IMR-90 (cell line): Measurements from ENCODE around the gene CSHL1. TPM values are rescaled to one million over a fixed set of nuclear protein-coding genes. Genes with fewer than 3 reads are reported as not detected.

ENCODE experiments used
- ATAC-seq: fragments of 200-7000 bp; cut with Tn5 transposase; 2 replicates; pipeline ENCODE4 v1.9.1; 2020; ENCODE audit warnings: low read depth, mild to moderate bottlenecking, moderate library complexity
- BruUV-seq: library from RNA; stranded (reverse); fragments of 400-500 nt; replicated peaks from 2 replicates; lab custom pipeline; 2021; lab: Mats Ljungman, UMichigan
- CTCF ChIA-PET: fragments of 300-600 bp; formaldehyde crosslinking; extraction: SDS; loops from one replicate; lab custom pipeline; 2021; ENCODE audit warnings: antibody characterized with exemption; lab: Yijun Ruan, JAX
- POLR2A ChIA-PET: fragments of 300-600 bp; sonication (Branson Sonifier 250); formaldehyde crosslinking; loops from one replicate; lab custom pipeline; 2022; ENCODE audit warnings: antibody characterized with exemption; ENCODE audit not compliant: unreplicated experiment; lab: Charles Lee
- DNase-seq: peaks from one replicate; pipeline ENCODE4 v3.0.0; 2013
- H2AFZ ChIP-seq: replicated peaks from 2 replicates; pipeline ENCODE3; 2013; ENCODE audit warnings: low read length, mild to moderate bottlenecking; ENCODE audit not compliant: poor library complexity
- H2AK5ac ChIP-seq: 2 replicates; pipeline ENCODE4 v1.6.1; 2013; ENCODE audit warnings: low read depth, low read length, inconsistent platforms
- H2AK9ac ChIP-seq: replicated peaks from 2 replicates; pipeline ENCODE3; 2013; ENCODE audit warnings: mild to moderate bottlenecking, low read depth, low read length, moderate library complexity; ENCODE audit not compliant: poor library complexity
- H2BK120ac ChIP-seq: 2 replicates; pipeline ENCODE4 v1.6.1; 2013; ENCODE audit warnings: low read depth, low read length, inconsistent platforms
- H2BK15ac ChIP-seq: 3 replicates; pipeline ENCODE4 v1.6.1; 2013; ENCODE audit warnings: low read depth, low read length, inconsistent platforms
- H2BK20ac ChIP-seq: 2 replicates; pipeline ENCODE4 v1.6.1; 2013; ENCODE audit warnings: low read depth, mild to moderate bottlenecking, inconsistent platforms, low read length, moderate library complexity
- H2BK5ac ChIP-seq: 2 replicates; pipeline ENCODE4 v1.6.1; 2013; ENCODE audit warnings: mild to moderate bottlenecking, low read depth, low read length, inconsistent platforms; ENCODE audit not compliant: poor library complexity, severe bottlenecking
- H3K14ac ChIP-seq: replicated peaks from 2 replicates; pipeline ENCODE4 v1.6.1; 2013; ENCODE audit warnings: low read depth, low read length, inconsistent platforms
- H3K18ac ChIP-seq: 2 replicates; pipeline ENCODE4 v1.6.1; 2013; ENCODE audit warnings: low read depth, low read length, control low read depth
- H3K23ac ChIP-seq: 2 replicates; pipeline ENCODE4 v1.6.1; 2013; ENCODE audit warnings: low read depth, low read length, inconsistent platforms
- H3K27ac ChIP-seq: 2 replicates; pipeline ENCODE4 v1.5.1; 2013; ENCODE audit warnings: mild to moderate bottlenecking, control low read depth, low read length; ENCODE audit not compliant: insufficient read depth
- H3K27me3 ChIP-seq: 2 replicates; pipeline ENCODE4 v1.6.1; 2013; ENCODE audit warnings: low read length; ENCODE audit not compliant: control insufficient read depth, insufficient read depth
- H3K36me3 ChIP-seq: 2 replicates; pipeline ENCODE4 v1.6.1; 2013; ENCODE audit warnings: low read length, mixed read lengths; ENCODE audit not compliant: control insufficient read depth, insufficient read depth
- H3K4ac ChIP-seq: 2 replicates; pipeline ENCODE4 v1.6.1; 2013; ENCODE audit warnings: low read depth, low read length, inconsistent platforms
- H3K4me1 ChIP-seq: 2 replicates; pipeline ENCODE4 v1.6.1; 2013; ENCODE audit warnings: low read length, mixed read lengths; ENCODE audit not compliant: control insufficient read depth, insufficient read depth
- H3K4me2 ChIP-seq: 2 replicates; pipeline ENCODE4 v1.6.1; 2013; ENCODE audit warnings: low read depth, mild to moderate bottlenecking, control low read depth, low read length, moderate library complexity
- H3K4me3 ChIP-seq: 2 replicates; pipeline ENCODE4 v1.5.1; 2013; ENCODE audit warnings: low read depth, mild to moderate bottlenecking, control low read depth, low read length, moderate library complexity; ENCODE audit not compliant: insufficient read depth
- H3K56ac ChIP-seq: 2 replicates; pipeline ENCODE4 v1.6.1; 2013; ENCODE audit warnings: low read length, inconsistent platforms; ENCODE audit not compliant: insufficient read depth; ENCODE audit errors: extremely low read depth
- H3K79me1 ChIP-seq, 2 experiments: 2 replicates each; pipeline ENCODE4 v1.6.1; 2013; ENCODE audit warnings: low read length in 2 of 2, inconsistent platforms in 1 of 2, low read depth in 1 of 2
- H3K9ac ChIP-seq: 2 replicates; pipeline ENCODE4 v1.6.1; 2013; ENCODE audit warnings: low read depth, low read length, control low read depth
- H3K9me1 ChIP-seq: 2 replicates; pipeline ENCODE4 v1.6.1; 2013; ENCODE audit warnings: low read length, inconsistent platforms; ENCODE audit not compliant: insufficient read depth
- H3K9me3 ChIP-seq: 2 replicates; pipeline ENCODE4 v1.6.1; 2013; ENCODE audit warnings: low read length; ENCODE audit not compliant: control insufficient read depth, insufficient read depth
- H4K20me1 ChIP-seq: 2 replicates; pipeline ENCODE4 v1.6.1; 2013; ENCODE audit warnings: low read length, inconsistent platforms; ENCODE audit not compliant: insufficient read depth
- H4K5ac ChIP-seq: 2 replicates; pipeline ENCODE4 v1.6.1; 2013; ENCODE audit warnings: mild to moderate bottlenecking, low read depth, low read length, control low read depth
- H4K8ac ChIP-seq, 2 experiments: 2 replicates each; pipeline ENCODE4 v1.6.1; 2013; ENCODE audit warnings: low read depth in 2 of 2, low read length in 2 of 2, control low read depth in 1 of 2, inconsistent platforms in 1 of 2
- H4K91ac ChIP-seq: 2 replicates; pipeline ENCODE4 v1.6.1; 2013; ENCODE audit warnings: low read depth, low read length, inconsistent platforms; ENCODE audit not compliant: insufficient read depth
- CEBPB ChIP-seq: IDR thresholded peaks from 2 replicates; pipeline ENCODE4 v1.6.1; 2012; ENCODE audit warnings: low read depth, low read length, improper control_type of control experiment
- MXI1 ChIP-seq: IDR thresholded peaks from 2 replicates; pipeline ENCODE4 v1.6.1; 2012; ENCODE audit warnings: low read depth, mild to moderate bottlenecking, low read length, moderate library complexity, borderline replicate concordance
- RAD21 ChIP-seq: IDR thresholded peaks from 2 replicates; pipeline ENCODE4 v1.6.1; 2012; ENCODE audit warnings: low read length, improper control_type of control experiment
- RCOR1 ChIP-seq: IDR thresholded peaks from 2 replicates; pipeline ENCODE4 v1.6.1; 2012; ENCODE audit warnings: mild to moderate bottlenecking, low read length, improper control_type of control experiment; ENCODE audit not compliant: insufficient replicate concordance
- RFX5 ChIP-seq: IDR thresholded peaks from 2 replicates; pipeline ENCODE4 v1.8.0; 2012; ENCODE audit warnings: low read depth, mild to moderate bottlenecking, low read length, moderate library complexity
- SMC3 ChIP-seq: fragments of 150-350 bp; IDR thresholded peaks from 2 replicates; pipeline ENCODE4 v1.6.1; 2016; ENCODE audit warnings: low read depth, mild to moderate bottlenecking, antibody characterized with exemption, low read length, moderate library complexity
- WGBS, 2 experiments: methylation state at CpG; one replicate each; pipeline versions ENCODE4 v1.1.5 to v1.1.7; 2013; ENCODE audit warnings: missing lambda C conversion rate in 2 of 2; ENCODE audit not compliant: insufficient read length in 1 of 2; ENCODE audit errors: extremely low coverage in 2 of 2; 5-methylcytosine and 5-hydroxymethylcytosine counted together
- dilution Hi-C: fragments of 300-500 bp; cut with HindIII; formaldehyde crosslinking; loops from one replicate; pipeline ENCODE4 v1.14.3; 2018; ENCODE audit warnings: low sequenced_read_pairs; ENCODE audit not compliant: unreplicated experiment
- in situ Hi-C: fragments of 300-500 bp; cut with MboI; formaldehyde crosslinking; loops from 3 replicates; pipeline ENCODE4 v1.14.3; 2019; ENCODE audit warnings: low sequenced_read_pairs, inconsistent platforms, mixed read lengths
- intact Hi-C: fragments of 100-400 bp; cut with micrococcal nuclease; formaldehyde crosslinking; loops from 2 replicates; pipeline ENCODE4 v1.10.0; 2022
- polyA plus RNA-seq, 3 experiments: library from polyadenylated mRNA; depleted of rRNA; stranded (reverse); fragments of >200 nt; gene quantifications; 2 replicates each; pipeline ENCODE4 v1.2.3, GENCODE V29; 2012; ENCODE audit warnings: low replicate concordance in 1 of 3
- total RNA-seq: library from RNA; depleted of rRNA; stranded (reverse); fragments of >200 nt; gene quantifications from 2 replicates; pipeline ENCODE4 v1.2.3, GENCODE V29; 2012
- TF ChIP-seq, protein P1 (sequence below): fragments of 150-350 bp; IDR thresholded peaks from 2 replicates; pipeline ENCODE4 v1.6.1; 2016; ENCODE audit warnings: low read depth, mild to moderate bottlenecking, low read length, moderate library complexity, borderline replicate concordance
- TF ChIP-seq, protein P2 (sequence below): fragments of 150-350 bp; IDR thresholded peaks from 2 replicates; pipeline ENCODE4 v1.6.1; 2017; ENCODE audit warnings: mild to moderate bottlenecking, antibody characterized with exemption, low read length, low read depth

CSHL1 gene
- total and polyA plus RNA-seq, 2 of the 4 experiments (the other 2 are of a cell fraction), result not detected

DNA sequence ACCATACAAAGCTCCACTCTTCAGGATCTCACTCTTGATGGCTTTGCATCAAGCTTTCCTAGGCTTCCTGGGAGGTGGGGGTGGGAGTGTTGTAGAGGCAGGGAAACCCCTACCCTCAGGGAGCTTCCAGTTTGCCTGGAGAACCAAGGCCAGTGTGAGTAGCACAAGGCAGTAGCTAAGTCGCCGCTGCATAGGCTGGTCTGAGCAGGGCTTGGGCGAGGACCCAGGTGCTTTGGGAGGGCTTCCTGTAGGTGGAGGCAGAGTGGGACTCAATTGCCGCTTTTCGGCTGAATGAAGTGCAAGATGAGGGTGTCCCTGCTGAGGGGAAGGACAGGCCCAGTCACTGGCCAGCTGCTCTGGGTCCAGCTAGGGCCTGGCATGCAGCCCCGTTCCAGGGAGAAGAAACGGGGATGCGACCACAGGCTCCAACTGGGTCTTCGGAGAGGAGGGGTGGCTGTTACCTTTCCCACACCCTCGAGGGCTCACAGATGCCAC lies 17.2 kb upstream of the CSHL1 start:
- Histone ChIP-seq H2AK9ac (no peak overlapping the region), H3K79me1 (no peaks in the 10 kb centered on the region), H3K23ac (no peak overlapping the region), H2AFZ (no peak overlapping the region), H3K4me2 (no peak overlapping the region), H2BK120ac (no peak overlapping the region), H3K27ac (no peak overlapping the region), H2BK15ac (no peak overlapping the region), H4K8ac (no peak overlapping the region), H4K5ac (no peak overlapping the region), H3K4me1 (no peaks in the 10 kb centered on the region), H3K27me3 (peaks cover 19% of the 10 kb centered on the region), H3K18ac (no peak overlapping the region), H2BK20ac (no peak overlapping the region), H3K4me3 (no peak overlapping the region), H4K91ac (no peak overlapping the region), H4K20me1 (no peaks in the 10 kb centered on the region), H3K4ac (no peak overlapping the region), H2AK5ac (no peak overlapping the region), H3K36me3 (no peaks in the 10 kb centered on the region), H3K9me1 (no peaks in the 10 kb centered on the region), H3K9me3 (no peaks in the 10 kb centered on the region), H2BK5ac (no peak overlapping the region), H3K14ac (no peak overlapping the region), H3K56ac (no peak overlapping the region), H3K9ac (no peak overlapping the region)
- in situ Hi-C loops (no loop called here), dilution Hi-C loops (no loop called here), intact Hi-C loops (no loop called here)
- CTCF ChIA-PET, result interaction anchor here (0.6 to 1.4 kb wide), 2 partner anchors 9 to 98 kb away, joined by 4 read pairs; no protein-coding TSS in a partner anchor
- no peak for ATAC-seq
- no TSS peak for BruUV-seq
- DNase-seq, result no peak
- WGBS, 2 experiments, result no CpG with 5 or more reads among the region's 10 CpGs
- POLR2A ChIA-PET, result no interaction called here
- TF ChIP-seq RCOR1, result no peak
- no peak for TF ChIP-seq RAD21
- TF ChIP-seq MXI1, result no peak
- no peak for TF ChIP-seq RFX5
- TF ChIP-seq CEBPB, result no peak
- TF ChIP-seq, protein P1, sequence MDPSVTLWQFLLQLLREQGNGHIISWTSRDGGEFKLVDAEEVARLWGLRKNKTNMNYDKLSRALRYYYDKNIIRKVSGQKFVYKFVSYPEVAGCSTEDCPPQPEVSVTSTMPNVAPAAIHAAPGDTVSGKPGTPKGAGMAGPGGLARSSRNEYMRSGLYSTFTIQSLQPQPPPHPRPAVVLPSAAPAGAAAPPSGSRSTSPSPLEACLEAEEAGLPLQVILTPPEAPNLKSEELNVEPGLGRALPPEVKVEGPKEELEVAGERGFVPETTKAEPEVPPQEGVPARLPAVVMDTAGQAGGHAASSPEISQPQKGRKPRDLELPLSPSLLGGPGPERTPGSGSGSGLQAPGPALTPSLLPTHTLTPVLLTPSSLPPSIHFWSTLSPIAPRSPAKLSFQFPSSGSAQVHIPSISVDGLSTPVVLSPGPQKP, result no peak
- TF ChIP-seq, protein P2, sequence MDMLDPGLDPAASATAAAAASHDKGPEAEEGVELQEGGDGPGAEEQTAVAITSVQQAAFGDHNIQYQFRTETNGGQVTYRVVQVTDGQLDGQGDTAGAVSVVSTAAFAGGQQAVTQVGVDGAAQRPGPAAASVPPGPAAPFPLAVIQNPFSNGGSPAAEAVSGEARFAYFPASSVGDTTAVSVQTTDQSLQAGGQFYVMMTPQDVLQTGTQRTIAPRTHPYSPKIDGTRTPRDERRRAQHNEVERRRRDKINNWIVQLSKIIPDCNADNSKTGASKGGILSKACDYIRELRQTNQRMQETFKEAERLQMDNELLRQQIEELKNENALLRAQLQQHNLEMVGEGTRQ, result no peak
- no peak for TF ChIP-seq SMC3
